KOPT-K1 (cell line): ENCODE results near the gene TYMP.

Source experiments
- H3K27ac ChIP-seq: fragments of 200-600 bp; sonication (generic); 2 replicates; pipeline ENCODE4 v1.5.1; 2016; ENCODE audit warnings: antibody characterized with exemption, mild to moderate bottlenecking, low read depth, low read length; ENCODE audit not compliant: poor library complexity, severe bottlenecking
- H3K36me3 ChIP-seq: fragments of 200-600 bp; sonication (generic); 2 replicates; pipeline ENCODE4 v1.5.1; 2017; ENCODE audit warnings: antibody characterized with exemption, mild to moderate bottlenecking, low read length, moderate library complexity; ENCODE audit not compliant: insufficient read depth
- H3K9me3 ChIP-seq: fragments of 200-600 bp; sonication (generic); 2 replicates; pipeline ENCODE4 v1.5.1; 2017; ENCODE audit warnings: antibody characterized with exemption, low read length, mild to moderate bottlenecking; ENCODE audit not compliant: insufficient read depth, poor library complexity, severe bottlenecking

TYMP gene

DNA sequence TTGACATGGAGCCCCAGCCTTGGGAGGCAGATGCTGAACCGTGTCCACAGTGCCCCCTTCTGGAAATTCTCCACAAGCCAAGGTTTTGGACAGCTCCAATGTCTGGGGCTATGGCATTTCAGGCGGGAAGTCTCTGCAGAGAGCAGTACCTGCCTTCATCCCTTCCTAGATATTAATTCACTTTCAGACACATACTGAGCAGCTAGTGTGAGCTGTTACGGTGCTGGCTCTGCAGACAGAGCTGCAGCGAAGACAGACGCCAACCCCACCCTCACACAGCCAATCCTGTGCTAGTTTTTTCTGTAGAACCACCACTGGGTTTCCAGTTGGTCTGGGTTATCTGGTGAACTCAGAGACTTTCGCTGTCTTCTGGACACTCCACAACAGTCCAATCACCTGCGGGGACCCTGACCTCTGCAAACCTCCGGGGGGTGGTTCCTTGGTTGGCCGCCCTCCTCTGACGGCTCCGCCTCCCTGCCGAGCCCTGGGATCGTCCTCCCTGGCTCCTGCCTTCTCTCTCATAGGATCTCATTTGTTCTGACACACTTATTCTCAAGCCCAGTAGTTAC lies 31.4 kb downstream of the TYMP start:
- H3K9me3 ChIP-seq: no peaks in the 10 kb centered on the region
- no peak overlapping the region for H3K27ac ChIP-seq
- H3K36me3 ChIP-seq: peaks cover 10% of the 10 kb centered on the region

- no peaks in the 10 kb centered on the region for H3K36me3 ChIP-seq
- H3K27ac ChIP-seq: no peak overlapping the region
- H3K9me3 ChIP-seq: no peaks in the 10 kb centered on the region
These were observed 32.7 kb downstream of the TYMP start for GRCh38 chr22:50497093-50497492.

- Histone ChIP-seq H3K9me3 (no peaks in the 10 kb centered on the region), H3K36me3 (no peaks in the 10 kb centered on the region), H3K27ac (no peak overlapping the region)
These were observed 39.1 kb downstream of the TYMP start for GRCh38 chr22:50490531-50491308.

DNA sequence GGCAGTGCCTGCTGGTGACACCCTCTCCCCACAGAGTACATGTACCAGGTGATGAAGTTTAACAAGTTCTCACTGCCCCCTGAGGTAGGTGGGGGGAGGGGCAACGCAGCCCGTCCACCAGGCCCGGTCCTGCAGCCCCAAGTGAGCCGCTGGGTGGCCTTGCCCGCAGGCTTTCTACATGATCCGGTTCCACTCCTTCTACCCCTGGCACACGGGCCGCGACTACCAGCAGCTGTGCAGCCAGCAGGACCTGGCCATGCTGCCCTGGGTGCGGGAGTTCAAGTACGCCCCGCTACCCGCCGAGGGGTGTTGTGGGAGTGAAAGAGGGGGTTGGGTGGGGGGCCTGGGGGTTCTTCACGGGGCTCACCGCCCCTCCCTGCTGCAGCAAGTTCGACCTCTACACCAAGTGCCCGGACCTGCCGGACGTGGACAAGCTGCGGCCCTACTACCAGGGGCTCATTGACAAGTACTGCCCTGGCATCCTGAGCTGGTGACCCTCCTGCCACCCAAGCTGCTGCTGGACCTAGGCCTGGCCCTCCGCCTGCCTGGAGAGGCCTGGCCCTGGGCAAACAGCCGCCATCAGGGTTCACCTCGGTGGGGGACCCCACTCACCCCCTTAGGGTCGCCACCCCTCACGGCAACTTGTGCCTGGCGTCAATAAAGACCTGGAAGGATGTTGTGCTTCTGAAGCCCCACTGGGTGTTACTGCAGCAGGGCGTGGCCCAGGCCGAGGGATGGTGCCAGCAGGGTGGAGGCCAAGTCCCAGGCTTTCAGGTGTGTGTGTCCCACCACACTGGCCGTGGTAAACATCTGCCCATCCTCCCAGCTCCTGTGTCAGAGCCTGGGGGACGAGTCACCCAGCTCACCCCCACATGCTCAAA lies 40.2 kb downstream of the TYMP start:
- no peaks in the 10 kb centered on the region for H3K9me3 ChIP-seq
- H3K36me3 ChIP-seq: no peaks in the 10 kb centered on the region
- no peak overlapping the region for H3K27ac ChIP-seq

DNA sequence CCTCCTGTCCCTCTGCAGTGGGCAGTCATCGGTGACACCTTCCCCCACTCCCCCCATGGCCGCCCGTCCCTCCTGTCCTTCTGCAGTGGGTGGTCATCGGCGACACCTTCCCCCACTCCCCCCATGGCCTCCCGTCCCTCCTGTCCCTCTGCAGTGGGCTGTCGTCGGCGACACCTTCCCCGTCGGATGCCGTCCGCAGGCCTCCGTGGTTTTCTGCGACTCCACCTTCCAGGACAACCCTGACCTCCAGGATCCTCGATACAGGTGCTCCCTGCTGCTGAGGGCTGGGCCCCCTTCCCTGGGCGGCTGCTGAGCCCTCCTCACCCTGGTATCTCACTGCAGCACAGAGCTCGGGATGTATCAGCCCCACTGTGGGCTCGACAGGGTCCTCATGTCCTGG lies 40.9 kb downstream of the TYMP start:
- Histone ChIP-seq H3K36me3 (no peaks in the 10 kb centered on the region), H3K27ac (no peak overlapping the region), H3K9me3 (no peaks in the 10 kb centered on the region)

DNA sequence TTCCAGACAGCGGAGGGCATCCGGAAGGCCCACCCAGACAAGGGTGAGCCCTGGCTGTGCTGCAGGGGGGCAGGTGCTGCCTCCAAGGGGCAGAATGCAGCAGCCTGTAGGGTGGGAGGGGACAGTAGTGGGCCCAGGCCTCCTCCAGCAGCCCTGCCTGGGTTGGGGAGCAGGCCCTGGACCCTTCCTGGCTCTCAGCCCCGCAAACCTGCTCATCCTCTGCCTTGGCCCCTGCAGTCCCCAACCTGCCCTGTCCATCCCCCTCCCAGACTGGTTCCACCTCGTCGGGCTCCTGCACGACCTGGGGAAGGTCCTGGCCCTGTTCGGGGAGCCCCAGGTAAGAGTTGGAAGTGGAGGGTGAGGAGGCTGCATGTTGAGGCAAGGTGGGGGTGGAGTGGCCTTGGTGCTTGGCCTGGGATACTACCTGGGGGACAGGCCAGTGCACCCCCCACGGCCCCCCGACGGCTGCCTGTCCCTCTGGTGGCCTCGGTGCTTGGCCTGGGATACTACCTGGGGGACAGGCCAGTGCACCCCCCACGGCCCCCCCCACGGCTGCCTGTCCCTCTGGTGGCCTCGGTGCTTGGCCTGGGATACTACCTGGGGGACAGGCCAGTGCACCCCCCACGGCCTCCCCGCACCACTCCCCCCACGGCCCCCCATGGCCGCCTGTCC lies 41.7 kb downstream of the TYMP start:
- no peak overlapping the region for H3K27ac ChIP-seq
- no peaks in the 10 kb centered on the region for H3K36me3 ChIP-seq
- H3K9me3 ChIP-seq: no peaks in the 10 kb centered on the region

- no peaks in the 10 kb centered on the region for H3K36me3 ChIP-seq
- no peaks in the 10 kb centered on the region for H3K9me3 ChIP-seq
- H3K27ac ChIP-seq: no peak overlapping the region
These were observed 42.4 kb downstream of the TYMP start for GRCh38 chr22:50487290-50488005.

GRCh38 chr22:50486561-50487289 lies 43.1 kb downstream of the TYMP start, which contains the start of gene MIOX:
TSS of gene MIOX (plus strand) at chr22:50486859. CDS start at chr22:50486898, 39 bp downstream.
- Histone ChIP-seq H3K9me3 (no peaks in the 10 kb centered on the region), H3K27ac (no peak within 1 kb of the TSS)

DNA sequence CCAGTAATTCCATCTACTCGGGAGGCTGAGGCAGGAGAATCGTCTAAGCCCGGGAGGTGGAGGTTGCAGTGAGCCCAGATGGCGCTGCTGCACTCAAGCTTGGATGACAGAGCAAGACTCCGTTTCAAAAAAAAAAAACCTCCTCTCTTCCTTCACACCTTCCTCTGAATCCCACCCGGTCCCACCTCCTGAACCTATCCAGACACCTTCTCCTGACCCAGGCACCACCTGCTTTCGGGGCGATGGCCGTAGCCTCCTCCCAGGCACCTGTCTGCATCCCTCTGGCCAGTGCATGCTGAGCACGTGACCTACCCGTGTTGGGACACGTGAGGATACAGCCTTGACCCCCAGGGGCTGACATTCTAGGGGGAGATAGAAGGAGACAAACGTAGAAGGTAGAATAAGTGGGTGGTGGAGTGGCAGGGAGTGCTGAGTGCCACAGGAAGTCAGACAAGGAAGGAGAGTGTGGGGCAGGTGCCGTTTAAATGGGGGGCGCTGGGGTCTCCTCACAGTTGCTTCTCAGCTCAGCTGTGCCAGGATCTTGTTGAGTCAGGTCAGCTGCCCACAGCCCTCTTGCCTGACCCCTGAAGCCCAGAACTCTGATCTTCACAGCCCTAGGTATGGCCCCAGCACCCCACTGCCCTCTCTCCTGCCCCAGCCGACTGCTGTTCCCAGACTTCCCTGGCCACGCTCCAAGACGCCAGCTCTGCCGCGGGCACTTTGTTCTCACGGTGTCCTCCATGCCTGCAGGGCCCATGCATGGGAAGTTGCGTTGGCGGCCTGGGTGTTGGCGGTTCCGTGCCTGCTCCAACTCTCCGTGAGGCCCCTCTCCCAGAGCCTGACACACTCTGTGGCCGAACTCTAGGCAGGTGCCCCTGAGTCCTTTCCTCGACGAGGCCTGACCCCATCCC lies 44.3 kb downstream of the TYMP start:
- H3K27ac ChIP-seq: no peak overlapping the region
- no peaks in the 10 kb centered on the region for H3K9me3 ChIP-seq

More at GRCh38 chr22:50486561-50487289, 43.1 kb downstream of the TYMP start, which contains the start of gene MIOX:
- H3K36me3 ChIP-seq: no peaks in the 10 kb centered on the region

GRCh38 chr22:50483977-50484853 lies 45.6 kb downstream of the TYMP start:
- no peak overlapping the region for H3K27ac ChIP-seq
- H3K36me3 ChIP-seq: no peaks in the 10 kb centered on the region
- H3K9me3 ChIP-seq: no peaks in the 10 kb centered on the region

More for the DNA sequence above, 44.3 kb downstream of the TYMP start:
- no peaks in the 10 kb centered on the region for H3K36me3 ChIP-seq

GRCh38 chr22:50483556-50483955 lies 46.3 kb downstream of the TYMP start:
- H3K36me3 ChIP-seq: no peaks in the 10 kb centered on the region
- H3K9me3 ChIP-seq: no peaks in the 10 kb centered on the region
- H3K27ac ChIP-seq: no peak overlapping the region

GRCh38 chr22:50483106-50483505 lies 46.7 kb downstream of the TYMP start:
- Histone ChIP-seq H3K27ac (no peak overlapping the region), H3K36me3 (no peaks in the 10 kb centered on the region), H3K9me3 (no peaks in the 10 kb centered on the region)
